Measurements from ENCODE around the gene PTOV1.

PTOV1 gene

DNA sequence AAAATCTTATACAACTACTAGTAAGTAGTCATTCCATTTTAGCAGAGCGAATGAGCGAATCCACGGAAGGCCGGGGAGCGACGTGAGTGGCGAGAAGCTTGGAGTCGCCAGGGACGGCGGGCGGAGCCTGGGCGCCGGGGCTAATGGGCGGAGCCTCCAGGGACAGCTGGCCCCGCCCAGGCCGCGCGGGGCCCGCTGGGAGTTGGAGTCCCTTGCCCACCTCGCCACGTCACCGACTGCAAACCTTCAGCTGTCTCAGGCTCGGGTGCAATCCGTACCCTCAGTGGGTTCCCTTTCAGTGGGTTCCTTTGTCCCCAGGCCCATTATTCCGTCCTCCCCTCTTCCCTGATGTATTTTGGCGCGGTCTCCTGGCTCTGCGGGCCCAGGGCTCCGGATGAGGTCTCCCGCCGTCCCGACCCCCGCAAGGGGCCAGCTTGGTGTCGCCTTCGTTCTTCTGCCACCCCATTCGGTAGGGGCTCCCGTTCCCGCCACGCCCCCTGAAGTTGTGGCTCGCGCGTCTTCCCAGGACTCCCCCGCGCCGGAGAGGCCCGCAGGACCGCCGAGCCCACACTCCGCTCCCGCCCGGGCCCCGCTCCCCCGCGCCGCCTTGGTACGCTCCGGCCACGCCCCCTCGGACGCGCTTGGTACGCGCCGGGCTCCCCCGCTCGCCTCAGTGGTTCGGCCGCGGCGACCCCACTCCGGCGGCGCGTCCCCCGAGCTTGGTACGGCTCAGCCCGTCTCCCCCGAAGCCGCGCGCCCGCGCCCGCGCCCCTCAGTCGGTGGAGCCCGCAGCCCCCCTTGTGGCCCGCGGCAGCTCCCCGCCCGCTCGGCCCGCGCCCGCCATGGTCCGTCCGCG, at the start of gene PTOV1:
Gene PTOV1 (plus strand): TSS at position 673 of the 856 bp plus-strand sequence.
- H2AFZ ChIP-seq (ENCODE audit: low read depth, low read length) = peak within 1 kb of the TSS; percentile 79; the same call in 1 of the 2 replicates
- H3K4me2 ChIP-seq (ENCODE audit: low read length) = peak within 1 kb of the TSS; percentile 87
- no peaks in the 10 kb centered on the region for H3K27me3 ChIP-seq (ENCODE audit: low read depth, low read length)
- TF ChIP-seq, protein P1, sequence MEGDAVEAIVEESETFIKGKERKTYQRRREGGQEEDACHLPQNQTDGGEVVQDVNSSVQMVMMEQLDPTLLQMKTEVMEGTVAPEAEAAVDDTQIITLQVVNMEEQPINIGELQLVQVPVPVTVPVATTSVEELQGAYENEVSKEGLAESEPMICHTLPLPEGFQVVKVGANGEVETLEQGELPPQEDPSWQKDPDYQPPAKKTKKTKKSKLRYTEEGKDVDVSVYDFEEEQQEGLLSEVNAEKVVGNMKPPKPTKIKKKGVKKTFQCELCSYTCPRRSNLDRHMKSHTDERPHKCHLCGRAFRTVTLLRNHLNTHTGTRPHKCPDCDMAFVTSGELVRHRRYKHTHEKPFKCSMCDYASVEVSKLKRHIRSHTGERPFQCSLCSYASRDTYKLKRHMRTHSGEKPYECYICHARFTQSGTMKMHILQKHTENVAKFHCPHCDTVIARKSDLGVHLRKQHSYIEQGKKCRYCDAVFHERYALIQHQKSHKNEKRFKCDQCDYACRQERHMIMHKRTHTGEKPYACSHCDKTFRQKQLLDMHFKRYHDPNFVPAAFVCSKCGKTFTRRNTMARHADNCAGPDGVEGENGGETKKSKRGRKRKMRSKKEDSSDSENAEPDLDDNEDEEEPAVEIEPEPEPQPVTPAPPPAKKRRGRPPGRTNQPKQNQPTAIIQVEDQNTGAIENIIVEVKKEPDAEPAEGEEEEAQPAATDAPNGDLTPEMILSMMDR (IDR thresholded peaks at IDR 0.05; ENCODE audit: low read depth, low read length) = no peak
- no peak for TF ChIP-seq EZH2phosphoT487 (IDR thresholded peaks at IDR 0.05; ENCODE audit: low read depth)
- H3K79me2 ChIP-seq (ENCODE audit: low read length) = peaks cover 29% of the 10 kb centered on the region
- peak within 1 kb of the TSS; percentile 83 for H3K27ac ChIP-seq (ENCODE audit: low read length)
- peak within 1 kb of the TSS; percentile 80 for H3K4me3 ChIP-seq (ENCODE audit: low read length)
- H3K36me3 ChIP-seq (replicated peaks; ENCODE audit: low read depth, low read length) = peaks cover 22% of the 10 kb centered on the region
- H3K9me3 ChIP-seq (ENCODE audit: insufficient read depth, low read length) = peaks cover 7% of the 10 kb centered on the region
- H4K20me1 ChIP-seq (ENCODE audit: insufficient read depth, low read length) = peaks cover 34% of the 10 kb centered on the region
- H3K9ac ChIP-seq (ENCODE audit: low read length) = peak within 1 kb of the TSS; percentile 80
- H3K4me1 ChIP-seq (ENCODE audit: low read length) = peaks cover 41% of the 10 kb centered on the region

DNA sequence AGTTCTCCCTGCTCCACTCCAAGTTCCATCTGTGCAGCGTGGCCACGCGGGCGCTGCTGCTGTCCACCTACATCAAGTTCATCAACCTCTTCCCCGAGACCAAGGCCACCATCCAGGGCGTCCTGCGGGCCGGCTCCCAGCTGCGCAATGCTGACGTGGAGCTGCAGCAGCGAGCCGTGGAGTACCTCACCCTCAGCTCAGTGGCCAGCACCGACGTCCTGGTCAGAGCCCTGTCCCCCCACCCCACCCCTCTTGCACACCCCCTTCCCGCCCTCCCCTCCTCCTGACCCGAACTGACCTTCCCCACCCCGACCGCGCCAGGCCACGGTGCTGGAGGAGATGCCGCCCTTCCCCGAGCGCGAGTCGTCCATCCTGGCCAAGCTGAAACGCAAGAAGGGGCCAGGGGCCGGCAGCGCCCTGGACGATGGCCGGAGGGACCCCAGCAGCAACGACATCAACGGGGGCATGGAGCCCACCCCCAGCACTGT, 49.5 kb upstream of the PTOV1 start:
- Histone ChIP-seq H3K9ac (ENCODE audit: low read length) (no peak overlapping the region), H3K9me3 (ENCODE audit: insufficient read depth, low read length) (no peaks in the 10 kb centered on the region), H3K4me2 (ENCODE audit: low read length) (no peak overlapping the region), H3K27me3 (ENCODE audit: low read depth, low read length) (no peaks in the 10 kb centered on the region), H3K79me2 (ENCODE audit: low read length) (no peaks in the 10 kb centered on the region), H2AFZ (ENCODE audit: low read depth, low read length) (no peak overlapping the region), H3K4me1 (ENCODE audit: low read length) (peaks cover 4% of the 10 kb centered on the region), H3K27ac (ENCODE audit: low read length) (no peak overlapping the region), H3K36me3 (replicated peaks; ENCODE audit: low read depth, low read length) (peaks cover 31% of the 10 kb centered on the region), H4K20me1 (ENCODE audit: insufficient read depth, low read length) (no peaks in the 10 kb centered on the region), H3K4me3 (ENCODE audit: low read length) (no peak overlapping the region)
- TF ChIP-seq EZH2phosphoT487 (IDR thresholded peaks at IDR 0.05; ENCODE audit: low read depth) = no peak
- TF ChIP-seq, protein P1 (IDR thresholded peaks at IDR 0.05; ENCODE audit: low read depth, low read length) = no peak

DNA sequence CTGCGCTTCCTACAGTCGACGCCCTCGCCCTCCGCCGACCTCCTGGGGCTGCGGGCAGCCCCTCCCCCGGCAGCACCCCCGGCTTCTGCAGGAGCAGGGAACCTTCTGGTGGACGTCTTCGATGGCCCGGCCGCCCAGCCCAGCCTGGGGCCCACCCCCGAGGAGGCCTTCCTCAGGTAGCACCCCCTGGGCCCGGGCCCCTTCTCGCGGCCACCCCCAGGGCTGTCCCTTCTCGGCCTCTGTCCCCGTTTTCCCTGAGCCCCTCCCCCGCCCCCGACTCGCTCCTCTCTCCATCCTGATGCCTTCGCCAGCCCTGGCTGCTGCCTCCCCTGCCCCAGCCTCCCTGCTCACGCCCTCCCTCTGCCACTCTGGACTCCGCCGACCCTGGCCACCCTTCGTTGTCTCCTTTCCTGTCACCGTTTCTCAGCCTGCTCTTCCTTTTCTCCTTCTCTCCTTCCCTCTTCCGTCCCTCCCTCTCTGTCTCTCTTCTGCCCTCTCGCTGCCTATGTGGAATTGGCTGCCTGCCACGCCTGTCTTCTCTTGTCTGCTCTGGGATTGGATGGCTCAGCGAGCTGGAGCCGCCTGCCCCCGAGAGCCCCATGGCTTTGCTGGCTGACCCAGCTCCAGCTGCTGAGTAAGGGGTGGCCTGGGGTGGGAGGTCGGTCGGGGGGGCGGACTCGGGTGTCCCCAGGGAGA, 48.8 kb upstream of the PTOV1 start:
- H3K4me1 ChIP-seq (ENCODE audit: low read length) = peaks cover 10% of the 10 kb centered on the region
- H3K4me3 ChIP-seq (ENCODE audit: low read length) = no peak overlapping the region
- TF ChIP-seq, protein P1 (IDR thresholded peaks at IDR 0.05; ENCODE audit: low read depth, low read length) = no peak
- no peak for TF ChIP-seq EZH2phosphoT487 (IDR thresholded peaks at IDR 0.05; ENCODE audit: low read depth)
- no peak overlapping the region for H2AFZ ChIP-seq (ENCODE audit: low read depth, low read length)
- H3K9me3 ChIP-seq (ENCODE audit: insufficient read depth, low read length) = no peaks in the 10 kb centered on the region
- H3K79me2 ChIP-seq (ENCODE audit: low read length) = no peaks in the 10 kb centered on the region
- H4K20me1 ChIP-seq (ENCODE audit: insufficient read depth, low read length) = no peaks in the 10 kb centered on the region
- H3K4me2 ChIP-seq (ENCODE audit: low read length) = no peak overlapping the region
- H3K36me3 ChIP-seq (replicated peaks; ENCODE audit: low read depth, low read length) = peaks cover 27% of the 10 kb centered on the region
- H3K27me3 ChIP-seq (ENCODE audit: low read depth, low read length) = no peaks in the 10 kb centered on the region
- H3K27ac ChIP-seq (ENCODE audit: low read length) = no peak overlapping the region
- no peak overlapping the region for H3K9ac ChIP-seq (ENCODE audit: low read length)

All from OCI-LY3 (cell line).